Choroid plexus epithelial cell (primary cell): ENCODE measurements around the gene PIM3.
"Not testable (repeated sequence)": the region's sequence is repeated elsewhere in the genome, so short reads cannot be mapped to it uniquely, and the experiment has no call there.

Experiments used
- DNase-seq: peaks from one replicate; pipeline ENCODE4 v3.0.0-alpha.2; 2010; ENCODE audit warnings: low read depth
- H3K4me3 ChIP-seq: 2 replicates; pipeline ENCODE4 v1.5.1; 2011; ENCODE audit warnings: low read depth, mild to moderate bottlenecking, control low read depth, low read length, moderate library complexity
- TF ChIP-seq, protein P1 (sequence below): conservative IDR thresholded peaks from 2 replicates; pipeline ENCODE4 v1.5.1; 2011; ENCODE audit warnings: low read depth, mild to moderate bottlenecking, control low read depth, inconsistent platforms, low read length, moderate library complexity

The PIM3 gene

DNA sequence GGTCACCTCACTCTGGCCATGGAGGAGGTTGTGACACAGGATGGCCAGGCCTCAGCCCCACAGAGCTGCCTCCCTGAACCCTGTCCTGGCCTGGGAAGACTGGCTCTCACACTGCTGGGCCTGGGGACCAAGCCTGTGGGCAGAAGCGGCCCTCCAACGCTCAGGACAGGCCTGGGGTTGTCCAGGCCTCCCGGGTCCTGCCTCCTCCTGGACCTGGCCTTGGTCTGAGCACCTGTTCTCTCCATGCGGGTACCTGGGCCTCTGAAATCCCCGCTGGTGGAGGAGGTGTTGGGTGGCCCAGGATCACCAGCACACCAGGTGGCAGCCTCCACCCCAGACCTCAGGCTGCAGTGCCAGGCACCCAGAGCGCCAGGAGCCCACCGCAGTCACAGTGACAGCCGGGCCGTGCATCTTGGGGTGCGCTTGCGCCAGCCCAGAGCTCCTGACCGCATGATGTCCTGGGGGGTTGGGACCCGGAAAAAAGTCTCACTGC, 16.1 kb upstream of the PIM3 start:
- no peak overlapping the region for H3K4me3 ChIP-seq
- TF ChIP-seq, protein P1, sequence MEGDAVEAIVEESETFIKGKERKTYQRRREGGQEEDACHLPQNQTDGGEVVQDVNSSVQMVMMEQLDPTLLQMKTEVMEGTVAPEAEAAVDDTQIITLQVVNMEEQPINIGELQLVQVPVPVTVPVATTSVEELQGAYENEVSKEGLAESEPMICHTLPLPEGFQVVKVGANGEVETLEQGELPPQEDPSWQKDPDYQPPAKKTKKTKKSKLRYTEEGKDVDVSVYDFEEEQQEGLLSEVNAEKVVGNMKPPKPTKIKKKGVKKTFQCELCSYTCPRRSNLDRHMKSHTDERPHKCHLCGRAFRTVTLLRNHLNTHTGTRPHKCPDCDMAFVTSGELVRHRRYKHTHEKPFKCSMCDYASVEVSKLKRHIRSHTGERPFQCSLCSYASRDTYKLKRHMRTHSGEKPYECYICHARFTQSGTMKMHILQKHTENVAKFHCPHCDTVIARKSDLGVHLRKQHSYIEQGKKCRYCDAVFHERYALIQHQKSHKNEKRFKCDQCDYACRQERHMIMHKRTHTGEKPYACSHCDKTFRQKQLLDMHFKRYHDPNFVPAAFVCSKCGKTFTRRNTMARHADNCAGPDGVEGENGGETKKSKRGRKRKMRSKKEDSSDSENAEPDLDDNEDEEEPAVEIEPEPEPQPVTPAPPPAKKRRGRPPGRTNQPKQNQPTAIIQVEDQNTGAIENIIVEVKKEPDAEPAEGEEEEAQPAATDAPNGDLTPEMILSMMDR = no peak
- DNase-seq = no peak

- not testable (repeated sequence) for H3K4me3 ChIP-seq, DNase-seq
These were observed 15.4 kb upstream of the PIM3 start for GRCh38 chr22:49945042-49945794.

GRCh38 chr22:49946612-49947295, 13.8 kb upstream of the PIM3 start:
- TF ChIP-seq, protein P1 = no peak
- no peak overlapping the region for H3K4me3 ChIP-seq
- no peak for DNase-seq

GRCh38 chr22:49947296-49947622, 13.3 kb upstream of the PIM3 start:
- DNase-seq = no peak
- H3K4me3 ChIP-seq = no peak overlapping the region
- TF ChIP-seq, protein P1 = no peak

GRCh38 chr22:49948116-49948957, 12.2 kb upstream of the PIM3 start:
- H3K4me3 ChIP-seq = no peak overlapping the region

DNA sequence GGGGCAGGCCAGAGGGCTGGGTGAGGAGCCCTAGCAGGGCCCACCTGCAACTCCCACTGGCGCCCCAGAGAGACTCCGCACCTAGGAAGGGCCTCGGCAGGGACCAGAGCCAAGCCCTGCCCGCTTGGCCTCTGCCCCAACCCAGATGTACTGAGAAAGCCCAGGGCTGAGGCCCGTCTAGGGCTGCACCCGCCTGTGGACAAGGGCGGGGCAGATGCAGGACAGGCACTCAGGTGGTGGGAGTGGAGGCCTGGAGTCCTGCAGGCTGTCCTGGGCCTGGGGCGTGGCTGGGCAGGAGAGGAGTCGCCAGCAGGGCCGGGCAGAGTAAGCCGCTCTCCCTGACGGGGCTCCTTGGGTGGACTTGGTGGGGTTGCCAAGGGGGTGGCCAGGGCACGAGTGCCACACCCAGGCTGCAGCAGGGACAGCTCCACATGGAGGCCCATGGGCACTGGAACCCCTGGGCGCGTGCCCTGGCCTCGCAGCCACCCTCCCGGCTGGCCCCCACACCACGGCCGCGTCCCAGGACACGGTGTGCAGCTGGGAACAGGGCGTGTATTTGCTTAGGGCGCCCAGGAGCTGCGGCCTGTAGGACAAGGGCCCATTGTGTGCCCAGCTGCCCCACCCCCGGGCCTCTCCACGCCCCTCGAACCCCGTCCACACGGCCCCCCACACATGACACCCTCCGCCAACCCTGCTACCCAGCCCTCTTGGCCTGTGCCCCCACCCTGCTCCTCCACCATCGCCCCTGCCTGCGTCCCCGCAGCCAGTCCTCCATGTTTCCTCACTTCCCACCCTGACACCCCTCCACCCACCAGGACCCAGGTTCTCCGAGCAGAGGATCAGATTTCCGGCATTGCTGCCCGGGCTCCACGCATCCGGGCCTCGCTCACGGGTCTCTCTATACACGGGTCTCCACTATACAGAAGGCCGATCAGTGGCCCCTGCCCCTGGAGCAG, 11.3 kb upstream of the PIM3 start:
- TF ChIP-seq, protein P1 = no peak
- no peak for DNase-seq
- no peak overlapping the region for H3K4me3 ChIP-seq

More at GRCh38 chr22:49948116-49948957, 12.2 kb upstream of the PIM3 start:
- TF ChIP-seq, protein P1 = no peak
- DNase-seq = no peak
